Measurements from ENCODE around the gene CTNNB1.

CTNNB1 gene

DNA sequence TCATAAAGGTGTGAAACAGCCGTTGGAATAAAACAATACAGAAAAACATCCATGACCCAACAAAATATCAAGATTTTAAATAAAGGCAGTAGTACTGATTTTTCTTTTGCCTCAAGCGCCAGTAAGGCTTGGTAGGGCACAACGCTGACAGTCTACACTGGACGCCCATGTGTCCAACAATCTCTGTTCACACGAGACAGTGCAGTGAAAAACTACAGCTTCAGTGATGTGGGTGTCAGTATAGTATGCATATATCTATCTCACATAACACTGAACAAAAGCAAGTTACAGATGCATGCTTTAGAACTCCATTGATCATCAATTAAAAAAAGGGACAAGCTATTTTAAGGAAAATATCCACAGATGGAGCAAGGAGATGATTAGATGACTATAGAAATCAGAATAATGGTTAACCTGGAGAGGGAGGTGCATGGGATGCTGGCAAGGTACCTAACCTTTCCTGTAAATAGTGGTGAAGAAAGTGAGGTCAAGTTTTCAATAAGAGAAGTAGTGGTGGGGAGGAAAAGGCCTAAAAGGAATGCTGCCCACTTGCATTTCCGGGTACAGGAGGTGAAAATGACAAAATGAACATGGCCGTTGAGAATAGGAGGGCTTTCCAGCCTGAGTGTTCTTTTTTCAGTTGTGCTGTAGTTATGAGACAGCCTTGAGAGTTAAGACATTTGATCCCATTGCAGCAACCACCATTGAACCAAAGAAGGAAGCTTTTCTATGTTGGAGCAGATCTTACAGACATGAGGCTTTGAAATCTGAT lies 42.7 kb downstream of the CTNNB1 start:
- ATAC-seq, result no peak
- no peak for TF ChIP-seq CSDC2 (CRISPR knock-in tag; IDR thresholded peaks at IDR 0.05)
- TF ChIP-seq, protein P1, sequence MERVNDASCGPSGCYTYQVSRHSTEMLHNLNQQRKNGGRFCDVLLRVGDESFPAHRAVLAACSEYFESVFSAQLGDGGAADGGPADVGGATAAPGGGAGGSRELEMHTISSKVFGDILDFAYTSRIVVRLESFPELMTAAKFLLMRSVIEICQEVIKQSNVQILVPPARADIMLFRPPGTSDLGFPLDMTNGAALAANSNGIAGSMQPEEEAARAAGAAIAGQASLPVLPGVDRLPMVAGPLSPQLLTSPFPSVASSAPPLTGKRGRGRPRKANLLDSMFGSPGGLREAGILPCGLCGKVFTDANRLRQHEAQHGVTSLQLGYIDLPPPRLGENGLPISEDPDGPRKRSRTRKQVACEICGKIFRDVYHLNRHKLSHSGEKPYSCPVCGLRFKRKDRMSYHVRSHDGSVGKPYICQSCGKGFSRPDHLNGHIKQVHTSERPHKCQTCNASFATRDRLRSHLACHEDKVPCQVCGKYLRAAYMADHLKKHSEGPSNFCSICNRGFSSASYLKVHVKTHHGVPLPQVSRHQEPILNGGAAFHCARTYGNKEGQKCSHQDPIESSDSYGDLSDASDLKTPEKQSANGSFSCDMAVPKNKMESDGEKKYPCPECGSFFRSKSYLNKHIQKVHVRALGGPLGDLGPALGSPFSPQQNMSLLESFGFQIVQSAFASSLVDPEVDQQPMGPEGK (CRISPR knock-in tag; IDR thresholded peaks at IDR 0.05; ENCODE audit: borderline replicate concordance), result 0 out of 2 replicates have a peak, but pooled peaks have one; percentile 16

DNA sequence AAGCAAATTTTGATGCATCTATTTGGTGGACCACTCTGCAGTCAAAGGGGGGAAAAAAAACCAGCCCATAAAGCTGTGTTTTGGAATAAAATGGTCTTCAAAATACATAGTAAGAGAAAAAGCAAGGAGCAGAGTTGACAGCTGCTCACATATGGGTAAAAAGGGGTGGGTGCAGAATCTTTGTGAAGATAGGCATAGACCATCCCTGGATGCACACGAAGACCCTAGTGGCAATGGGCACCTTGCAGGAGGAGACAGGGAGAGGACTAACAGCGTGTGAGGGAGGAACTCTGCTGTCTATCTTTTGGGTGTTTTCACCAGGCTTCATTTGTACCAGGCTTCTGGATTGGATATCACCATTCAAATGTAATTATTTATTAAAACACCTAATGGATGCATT lies 43.9 kb downstream of the CTNNB1 start:
- no peak for ATAC-seq
- TF ChIP-seq ESRRG (CRISPR knock-in tag; IDR thresholded peaks at IDR 0.05) (no peak), TOX (CRISPR knock-in tag; IDR thresholded peaks at IDR 0.05; ENCODE audit: borderline replicate concordance) (no peak), SNAI2 (CRISPR knock-in tag; IDR thresholded peaks at IDR 0.05) (no peak), OSR1 (CRISPR knock-in tag; IDR thresholded peaks at IDR 0.05) (no peak), ZNF8 (CRISPR knock-in tag; IDR thresholded peaks at IDR 0.05) (no peak), PPARA (CRISPR knock-in tag; IDR thresholded peaks at IDR 0.05; ENCODE audit: borderline replicate concordance) (no peak), ZFP3 (CRISPR knock-in tag; IDR thresholded peaks at IDR 0.05) (no peak), ZNF70 (CRISPR knock-in tag; IDR thresholded peaks at IDR 0.05) (no peak), BACH2 (CRISPR knock-in tag; IDR thresholded peaks at IDR 0.05; ENCODE audit: borderline replicate concordance) (no peak)
- TF ChIP-seq, protein P1 (CRISPR knock-in tag; IDR thresholded peaks at IDR 0.05; ENCODE audit: borderline replicate concordance), result no peak

- peak; percentile 12 for ATAC-seq
- TF ChIP-seq SNAI2 (CRISPR knock-in tag; IDR thresholded peaks at IDR 0.05) (no peak), TOX (CRISPR knock-in tag; IDR thresholded peaks at IDR 0.05; ENCODE audit: borderline replicate concordance) (no peak), ZFP3 (CRISPR knock-in tag; IDR thresholded peaks at IDR 0.05) (no peak), ESRRG (CRISPR knock-in tag; IDR thresholded peaks at IDR 0.05) (no peak), GLIS3 (CRISPR knock-in tag; IDR thresholded peaks at IDR 0.05) (no peak), TSHZ2 (CRISPR knock-in tag; IDR thresholded peaks at IDR 0.05) (no peak), ISL1 (CRISPR knock-in tag; IDR thresholded peaks at IDR 0.05) (no peak), ZNF8 (CRISPR knock-in tag; IDR thresholded peaks at IDR 0.05) (no peak), ZFP30 (CRISPR knock-in tag; IDR thresholded peaks at IDR 0.05) (no peak), ARNTL (CRISPR knock-in tag; IDR thresholded peaks at IDR 0.05; ENCODE audit: borderline replicate concordance, low read depth) (no peak), TCF4 (CRISPR knock-in tag; IDR thresholded peaks at IDR 0.05; ENCODE audit: borderline replicate concordance) (no peak), RARB (CRISPR knock-in tag; IDR thresholded peaks at IDR 0.05) (no peak), ZNF565 (CRISPR knock-in tag; conservative IDR thresholded peaks at IDR 0.05; ENCODE audit: low read depth) (no peak), CSDC2 (CRISPR knock-in tag; IDR thresholded peaks at IDR 0.05) (no peak), PPARA (CRISPR knock-in tag; IDR thresholded peaks at IDR 0.05; ENCODE audit: borderline replicate concordance) (no peak)
- TF ChIP-seq, protein P1 (CRISPR knock-in tag; IDR thresholded peaks at IDR 0.05; ENCODE audit: borderline replicate concordance), result no peak
- TF ChIP-seq, protein P2, sequence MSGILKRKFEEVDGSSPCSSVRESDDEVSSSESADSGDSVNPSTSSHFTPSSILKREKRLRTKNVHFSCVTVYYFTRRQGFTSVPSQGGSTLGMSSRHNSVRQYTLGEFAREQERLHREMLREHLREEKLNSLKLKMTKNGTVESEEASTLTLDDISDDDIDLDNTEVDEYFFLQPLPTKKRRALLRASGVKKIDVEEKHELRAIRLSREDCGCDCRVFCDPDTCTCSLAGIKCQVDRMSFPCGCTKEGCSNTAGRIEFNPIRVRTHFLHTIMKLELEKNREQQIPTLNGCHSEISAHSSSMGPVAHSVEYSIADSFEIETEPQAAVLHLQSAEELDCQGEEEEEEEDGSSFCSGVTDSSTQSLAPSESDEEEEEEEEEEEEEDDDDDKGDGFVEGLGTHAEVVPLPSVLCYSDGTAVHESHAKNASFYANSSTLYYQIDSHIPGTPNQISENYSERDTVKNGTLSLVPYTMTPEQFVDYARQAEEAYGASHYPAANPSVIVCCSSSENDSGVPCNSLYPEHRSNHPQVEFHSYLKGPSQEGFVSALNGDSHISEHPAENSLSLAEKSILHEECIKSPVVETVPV (CRISPR knock-in tag; IDR thresholded peaks at IDR 0.05), result no peak
- TF ChIP-seq, protein P3, sequence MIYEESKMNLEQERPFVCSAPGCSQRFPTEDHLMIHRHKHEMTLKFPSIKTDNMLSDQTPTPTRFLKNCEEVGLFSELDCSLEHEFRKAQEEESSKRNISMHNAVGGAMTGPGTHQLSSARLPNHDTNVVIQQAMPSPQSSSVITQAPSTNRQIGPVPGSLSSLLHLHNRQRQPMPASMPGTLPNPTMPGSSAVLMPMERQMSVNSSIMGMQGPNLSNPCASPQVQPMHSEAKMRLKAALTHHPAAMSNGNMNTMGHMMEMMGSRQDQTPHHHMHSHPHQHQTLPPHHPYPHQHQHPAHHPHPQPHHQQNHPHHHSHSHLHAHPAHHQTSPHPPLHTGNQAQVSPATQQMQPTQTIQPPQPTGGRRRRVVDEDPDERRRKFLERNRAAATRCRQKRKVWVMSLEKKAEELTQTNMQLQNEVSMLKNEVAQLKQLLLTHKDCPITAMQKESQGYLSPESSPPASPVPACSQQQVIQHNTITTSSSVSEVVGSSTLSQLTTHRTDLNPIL (CRISPR knock-in tag; IDR thresholded peaks at IDR 0.05; ENCODE audit: low read depth), result no peak
These were observed 45.5 kb downstream of the CTNNB1 start for GRCh38 chr3:41244620-41245336.

Measured in SK-N-SH treated with all-trans-retinoic acid at 6 μM for 48 hours (cell line).